Cardiac fibroblast (primary cell): ENCODE results near the gene TUNAR.
A peak's percentile ranks its signal among the peaks of the same experiment; 100 is the strongest.

ENCODE experiments used
- DNase-seq, 2 donors: peaks; one replicate each; pipeline versions ENCODE4 v3.0.0 to v3.0.0-alpha.2; 2010; ENCODE audit warnings: low read depth in 2 of 2
- H3K4me3 ChIP-seq, 2 donors: replicated peaks in 1 of 2; 1 replicate in 1 of 2; 2 replicates in 1 of 2; pipeline ENCODE4 v1.5.1; 2011; ENCODE audit warnings: low read depth in 2 of 2, low read length in 2 of 2, mild to moderate bottlenecking in 2 of 2, moderate library complexity in 1 of 2
- TF ChIP-seq, protein P1 (sequence below): IDR thresholded peaks from one replicate; pipeline ENCODE4 v1.5.1; 2011; ENCODE audit warnings: low read depth, mild to moderate bottlenecking, low read length, inconsistent platforms

The TUNAR gene

DNA sequence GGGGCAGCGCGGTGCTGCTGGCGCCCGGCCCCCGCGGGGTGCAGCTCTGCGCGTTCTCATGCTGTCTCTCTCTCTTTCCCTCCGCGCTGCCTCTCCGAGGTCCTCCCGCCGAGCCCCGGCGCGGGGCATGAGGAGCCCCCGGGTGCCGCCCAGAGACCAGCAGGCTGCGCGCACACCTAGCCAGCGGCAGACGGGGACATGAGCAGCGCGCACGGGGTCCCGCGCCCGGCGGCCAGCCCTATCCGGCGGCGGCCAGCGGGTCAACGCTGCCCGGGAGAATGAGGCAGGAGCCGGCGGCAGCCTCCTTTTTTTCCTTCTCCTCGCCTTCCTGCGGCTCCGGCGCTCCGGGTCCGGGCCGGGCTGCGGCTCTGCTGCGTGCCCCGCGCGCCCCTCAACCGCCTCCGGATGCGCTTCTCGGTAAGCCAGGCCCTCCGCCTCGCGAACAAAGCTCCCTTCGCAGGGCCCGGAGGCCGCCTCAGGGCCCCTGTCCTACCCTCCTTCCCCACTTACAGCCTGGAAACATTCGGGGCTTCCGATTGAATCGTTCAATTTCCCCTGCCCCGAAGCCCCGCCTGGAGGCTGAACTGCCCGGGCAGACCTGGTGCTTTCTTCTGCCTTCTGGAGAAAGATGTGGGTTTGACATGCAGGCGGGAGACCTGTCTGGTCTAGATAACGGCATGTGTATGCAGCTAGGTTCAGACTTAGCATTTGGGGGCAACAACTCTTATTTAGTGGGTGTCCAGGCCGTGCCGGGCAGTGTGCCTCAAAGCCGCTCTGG lies at the start of gene TUNAR:
Gene TUNAR, plus strand, starts transcription at position 72 of the 778 bp plus-strand sequence.
- peak in 1 of 2 donors; percentile 20 for DNase-seq
- H3K4me3 ChIP-seq: no peak within 1 kb of the TSS
- TF ChIP-seq, protein P1, sequence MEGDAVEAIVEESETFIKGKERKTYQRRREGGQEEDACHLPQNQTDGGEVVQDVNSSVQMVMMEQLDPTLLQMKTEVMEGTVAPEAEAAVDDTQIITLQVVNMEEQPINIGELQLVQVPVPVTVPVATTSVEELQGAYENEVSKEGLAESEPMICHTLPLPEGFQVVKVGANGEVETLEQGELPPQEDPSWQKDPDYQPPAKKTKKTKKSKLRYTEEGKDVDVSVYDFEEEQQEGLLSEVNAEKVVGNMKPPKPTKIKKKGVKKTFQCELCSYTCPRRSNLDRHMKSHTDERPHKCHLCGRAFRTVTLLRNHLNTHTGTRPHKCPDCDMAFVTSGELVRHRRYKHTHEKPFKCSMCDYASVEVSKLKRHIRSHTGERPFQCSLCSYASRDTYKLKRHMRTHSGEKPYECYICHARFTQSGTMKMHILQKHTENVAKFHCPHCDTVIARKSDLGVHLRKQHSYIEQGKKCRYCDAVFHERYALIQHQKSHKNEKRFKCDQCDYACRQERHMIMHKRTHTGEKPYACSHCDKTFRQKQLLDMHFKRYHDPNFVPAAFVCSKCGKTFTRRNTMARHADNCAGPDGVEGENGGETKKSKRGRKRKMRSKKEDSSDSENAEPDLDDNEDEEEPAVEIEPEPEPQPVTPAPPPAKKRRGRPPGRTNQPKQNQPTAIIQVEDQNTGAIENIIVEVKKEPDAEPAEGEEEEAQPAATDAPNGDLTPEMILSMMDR: peak; percentile 37

GRCh38 chr14:95828649-95829265 lies 47.9 kb upstream of the TUNAR start:
- TF ChIP-seq, protein P1: no peak
- H3K4me3 ChIP-seq: no peak overlapping the region
- no peak for DNase-seq

GRCh38 chr14:95829321-95829720 lies 47.3 kb upstream of the TUNAR start:
- no peak for DNase-seq
- no peak overlapping the region for H3K4me3 ChIP-seq
- TF ChIP-seq, protein P1: no peak

GRCh38 chr14:95830386-95830785 lies 46.2 kb upstream of the TUNAR start:
- no peak overlapping the region for H3K4me3 ChIP-seq
- TF ChIP-seq, protein P1: no peak
- DNase-seq: no peak

GRCh38 chr14:95831041-95831440 lies 45.6 kb upstream of the TUNAR start:
- no peak for DNase-seq
- TF ChIP-seq, protein P1: no peak
- no peak overlapping the region for H3K4me3 ChIP-seq

GRCh38 chr14:95831468-95831867 lies 45.2 kb upstream of the TUNAR start:
- no peak overlapping the region for H3K4me3 ChIP-seq
- DNase-seq: no peak
- TF ChIP-seq, protein P1: no peak
